CD4-positive, alpha-beta T cell treated with Interleukin-4 for 4 hours (primary cell): Measurements from ENCODE around the gene GPR6.

ENCODE experiments used
- DNase-seq: peaks from one replicate; pipeline ENCODE4 v3.0.0-alpha.2; 2020

Gene GPR6

DNA sequence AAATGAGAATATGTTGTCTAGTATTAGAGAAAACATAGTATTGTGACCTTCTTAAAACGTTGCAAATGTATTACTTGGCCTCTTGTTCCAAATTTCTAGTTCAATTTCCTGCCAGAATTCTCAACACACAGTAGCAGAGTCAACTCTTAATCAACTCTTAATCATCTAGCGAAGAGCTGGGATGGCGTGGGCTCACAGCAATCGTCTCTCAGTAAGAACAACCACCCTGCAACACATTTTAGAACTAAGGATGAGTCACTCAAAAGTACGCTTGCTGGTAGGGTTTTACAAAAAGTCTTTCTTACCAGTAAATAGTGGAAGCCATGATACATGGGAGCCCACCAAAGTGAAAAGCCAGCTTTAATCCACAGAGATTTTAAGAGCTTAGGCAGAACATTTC lies 24.6 kb downstream of the GPR6 start:
- no peak for DNase-seq

DNA sequence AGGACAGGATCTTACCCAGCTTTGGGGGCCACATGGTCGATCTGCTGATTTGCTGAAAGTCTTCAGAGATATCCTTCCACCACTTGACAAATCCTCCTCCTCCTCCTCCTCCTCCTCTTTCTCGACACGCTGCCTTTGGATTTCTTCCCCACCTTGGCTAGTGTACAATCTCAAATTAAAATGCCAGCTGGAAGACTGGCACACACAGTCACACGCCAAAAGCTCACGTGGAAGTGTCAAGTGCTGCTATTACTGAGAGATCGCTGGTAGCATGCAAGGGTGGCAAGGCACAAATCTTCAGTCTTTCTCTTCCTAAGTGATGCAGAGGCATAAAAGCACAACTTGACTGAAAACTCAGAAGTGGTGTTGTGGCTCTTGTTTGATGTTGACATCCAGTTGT lies 35.3 kb downstream of the GPR6 start:
- DNase-seq, result no peak

DNA sequence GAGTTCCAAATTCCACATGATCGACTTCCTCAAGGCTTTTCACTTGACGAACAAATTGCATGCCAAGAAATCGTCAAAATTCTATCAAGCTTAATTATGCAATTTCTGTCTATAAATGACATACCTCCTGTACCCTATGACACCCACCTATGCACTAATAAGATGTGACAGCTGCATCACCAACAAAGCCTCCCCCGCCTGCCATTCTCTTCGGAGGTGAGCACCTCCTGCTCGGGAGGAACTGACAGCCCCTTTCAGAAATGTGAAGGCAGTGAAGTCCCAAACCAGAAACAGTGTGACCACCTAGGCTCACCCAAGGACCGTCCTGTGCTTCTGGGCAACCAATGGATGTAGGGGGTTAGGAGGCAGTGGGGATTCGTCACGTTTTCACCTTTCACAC lies 37.1 kb downstream of the GPR6 start:
- DNase-seq, result no peak

DNA sequence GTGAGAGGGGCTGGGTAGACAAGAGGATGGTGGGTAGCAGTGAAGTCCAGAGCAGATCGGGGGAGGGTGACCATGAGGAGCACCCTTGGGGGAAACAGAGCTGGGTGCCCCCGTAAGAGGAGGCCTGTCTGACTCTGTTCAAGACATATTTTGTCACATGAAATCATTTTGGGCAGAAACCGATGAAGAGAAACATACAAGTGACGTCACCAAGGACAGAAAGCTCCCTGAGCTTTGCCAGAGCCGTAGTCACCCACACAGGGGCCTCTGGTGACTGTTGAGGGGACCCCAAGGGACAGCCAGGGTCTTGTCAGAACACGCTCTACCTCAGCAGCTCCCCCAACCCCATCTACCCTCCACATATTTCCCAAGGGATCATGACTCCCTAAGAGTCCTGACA lies 39.2 kb downstream of the GPR6 start:
- DNase-seq, result no peak

DNA sequence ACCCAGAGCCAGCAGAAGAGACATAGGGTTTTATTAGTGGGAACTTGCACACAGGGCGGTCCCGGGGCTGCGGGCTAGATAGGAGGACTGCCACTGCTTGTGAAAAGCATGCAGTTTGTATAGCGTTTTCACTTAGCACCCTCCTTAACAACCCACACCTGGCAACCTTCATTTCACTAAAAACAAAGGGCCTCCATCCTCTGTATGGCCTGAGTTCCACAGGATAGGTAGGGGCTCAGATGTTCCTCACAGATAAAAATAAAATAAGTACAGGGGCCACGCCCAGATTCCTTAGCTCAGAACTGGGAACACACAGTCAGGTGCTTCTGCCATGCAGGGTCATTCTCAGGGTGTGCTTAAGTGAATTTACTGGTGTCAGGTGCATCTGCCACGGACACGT lies 39.8 kb downstream of the GPR6 start:
- DNase-seq, result no peak

DNA sequence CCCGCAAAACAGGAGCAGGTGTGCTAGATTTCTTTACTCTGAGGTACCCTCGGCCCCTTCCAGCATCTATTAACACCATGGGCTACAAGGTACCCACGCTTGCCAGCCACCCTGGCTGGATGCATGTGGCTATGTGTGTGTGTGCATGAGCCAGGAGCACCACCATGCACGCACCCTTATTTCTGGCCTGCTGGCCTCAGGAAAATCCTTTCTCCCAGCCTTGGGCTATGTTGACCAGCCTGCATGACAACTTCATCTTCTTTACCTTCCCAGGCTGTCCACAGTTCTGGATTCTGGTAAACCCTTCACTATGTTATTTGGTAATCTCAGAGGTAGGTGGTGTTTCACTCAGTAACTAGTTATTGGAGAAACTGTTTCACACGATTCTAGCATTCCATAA lies 40.4 kb downstream of the GPR6 start:
- no peak for DNase-seq

- no peak for DNase-seq
Measured at GRCh38 chr6:110020888-110021287, 42.8 kb downstream of the GPR6 start.

- no peak for DNase-seq
Measured at GRCh38 chr6:110029144-110029543, 51.0 kb downstream of the GPR6 start.
